H9 (cell line): ENCODE data around the gene PTK6. TPM values are rescaled to one million over a fixed set of nuclear protein-coding genes. Genes with fewer than 3 reads are reported as not detected.

ENCODE experiments used
- DNase-seq: peaks from one replicate; pipeline ENCODE4 v3.0.0-alpha.2; 2017
- H2AFZ ChIP-seq: one replicate; pipeline ENCODE4 v1.6.1; 2013; ENCODE audit warnings: mild to moderate bottlenecking, low read length, control low read depth, moderate library complexity
- H2AK5ac ChIP-seq: 2 replicates; pipeline ENCODE4 v1.6.1; 2013; ENCODE audit warnings: low read length, control low read depth, mixed read lengths; ENCODE audit not compliant: insufficient read length
- H2BK120ac ChIP-seq: one replicate; pipeline ENCODE4 v1.6.1; 2013; ENCODE audit warnings: low read depth, mild to moderate bottlenecking, low read length, control low read depth, inconsistent platforms; ENCODE audit not compliant: poor library complexity, severe bottlenecking
- H2BK12ac ChIP-seq: 2 replicates; pipeline ENCODE4 v1.6.1; 2013; ENCODE audit warnings: low read length, control low read depth, mixed read lengths, low read depth; ENCODE audit not compliant: insufficient read length
- H2BK15ac ChIP-seq: 2 replicates; pipeline ENCODE4 v1.6.1; 2013; ENCODE audit warnings: low read depth, low read length, control low read depth
- H2BK20ac ChIP-seq: one replicate; pipeline ENCODE4 v1.6.1; 2013; ENCODE audit warnings: low read depth, mild to moderate bottlenecking, low read length, control low read depth, inconsistent platforms; ENCODE audit not compliant: poor library complexity, severe bottlenecking
- H2BK5ac ChIP-seq: 2 replicates; pipeline ENCODE4 v1.6.1; 2013; ENCODE audit warnings: low read length, control low read depth, mixed read lengths; ENCODE audit not compliant: insufficient read length
- H3K14ac ChIP-seq: 2 replicates; pipeline ENCODE4 v1.6.1; 2013; ENCODE audit warnings: low read length, control low read depth; ENCODE audit not compliant: insufficient read depth
- H3K18ac ChIP-seq: 2 replicates; pipeline ENCODE4 v1.6.1; 2013; ENCODE audit warnings: low read depth, mild to moderate bottlenecking, mixed read lengths, low read length, control low read depth; ENCODE audit not compliant: insufficient read length
- H3K23ac ChIP-seq: 2 replicates; pipeline ENCODE4 v1.6.1; 2013; ENCODE audit warnings: low read length, control low read depth, mixed read lengths, low read depth; ENCODE audit not compliant: insufficient read length
- H3K23me2 ChIP-seq: 2 replicates; pipeline ENCODE4 v1.6.1; 2013; ENCODE audit warnings: low read depth, mild to moderate bottlenecking, mixed read lengths, low read length, control low read depth; ENCODE audit not compliant: insufficient read length, poor library complexity, severe bottlenecking
- H3K27ac ChIP-seq: 2 replicates; pipeline ENCODE4 v1.5.1; 2013; ENCODE audit warnings: low read length, control low read depth, mixed read lengths, low read depth; ENCODE audit not compliant: insufficient read length
- H3K27me3 ChIP-seq: 2 replicates; pipeline ENCODE4 v1.6.1; 2013; ENCODE audit warnings: low read length, control low read depth, inconsistent platforms; ENCODE audit not compliant: insufficient read depth
- H3K4ac ChIP-seq: 2 replicates; pipeline ENCODE4 v1.6.1; 2013; ENCODE audit warnings: low read depth, mild to moderate bottlenecking, control low read depth, inconsistent platforms, low read length, moderate library complexity
- H3K4me1 ChIP-seq: 2 replicates; pipeline ENCODE4 v1.6.1; 2013; ENCODE audit warnings: low read length, control low read depth, inconsistent platforms; ENCODE audit not compliant: insufficient read depth
- H3K4me2 ChIP-seq: 2 replicates; pipeline ENCODE4 v1.6.1; 2013; ENCODE audit warnings: low read length, control low read depth, mixed read lengths; ENCODE audit not compliant: insufficient read length, insufficient read depth
- H3K56ac ChIP-seq: 2 replicates; pipeline ENCODE4 v1.6.1; 2013; ENCODE audit warnings: low read depth, mild to moderate bottlenecking, mixed read lengths, low read length, control low read depth; ENCODE audit not compliant: insufficient read length
- H3K79me1 ChIP-seq: 2 replicates; pipeline ENCODE4 v1.6.1; 2013; ENCODE audit warnings: low read depth, mild to moderate bottlenecking, moderate library complexity, low read length, control low read depth, inconsistent platforms; ENCODE audit not compliant: insufficient read depth, poor library complexity, severe bottlenecking
- H3K79me2 ChIP-seq: 2 replicates; pipeline ENCODE4 v1.6.1; 2013; ENCODE audit warnings: low read length, control low read depth, inconsistent platforms; ENCODE audit not compliant: insufficient read depth
- H3K9ac ChIP-seq: 2 replicates; pipeline ENCODE4 v1.6.1; 2013; ENCODE audit warnings: low read length, control low read depth, mixed read lengths; ENCODE audit not compliant: insufficient read length; ENCODE audit errors: extremely low read depth
- H3K9me3 ChIP-seq: one replicate; pipeline ENCODE4 v1.6.1; 2013; ENCODE audit warnings: low read depth, low read length, inconsistent platforms; ENCODE audit not compliant: control insufficient read depth
- H3T11ph ChIP-seq: one replicate; pipeline ENCODE4 v1.6.1; 2013; ENCODE audit warnings: mild to moderate bottlenecking, low read length, control low read depth, inconsistent platforms
- H4K20me1 ChIP-seq: one replicate; pipeline ENCODE4 v1.6.1; 2013; ENCODE audit not compliant: control insufficient read depth, insufficient read length, insufficient read depth
- H4K5ac ChIP-seq: 2 replicates; pipeline ENCODE4 v1.6.1; 2013; ENCODE audit warnings: low read depth, mild to moderate bottlenecking, mixed read lengths, low read length, control low read depth; ENCODE audit not compliant: insufficient read length
- H4K8ac ChIP-seq: replicated peaks from 2 replicates; pipeline ENCODE4 v1.6.1; 2013; ENCODE audit warnings: low read length, control low read depth, mixed read lengths, low read depth; ENCODE audit not compliant: insufficient read length
- H4K91ac ChIP-seq: 2 replicates; pipeline ENCODE4 v1.6.1; 2013; ENCODE audit warnings: low read depth, mild to moderate bottlenecking, moderate library complexity, mixed read lengths, low read length, control low read depth; ENCODE audit not compliant: insufficient read length
- H3K27ac Mint-ChIP-seq, 3 experiments: 2 replicates in 2 of 3; 3 replicates in 1 of 3; pipeline ENCODE4 v1.8.0; 2020 to 2021; ENCODE audit warnings: mixed read lengths in 3 of 3, mild to moderate bottlenecking in 1 of 3, moderate library complexity in 1 of 3
- H3K27me3 Mint-ChIP-seq: 2 replicates; pipeline ENCODE4 v1.8.0; 2021; ENCODE audit warnings: low read depth, mild to moderate bottlenecking, moderate library complexity, mixed read lengths
- H3K36me3 Mint-ChIP-seq, 3 experiments: 2 replicates in 2 of 3; 3 replicates in 1 of 3; pipeline ENCODE4 v1.8.0; 2020 to 2021; ENCODE audit warnings: low read depth in 3 of 3, mixed read lengths in 3 of 3; ENCODE audit not compliant: insufficient read depth in 1 of 3
- H3K4me1 Mint-ChIP-seq, 2 experiments: 2 replicates each; pipeline ENCODE4 v1.8.0; 2020; ENCODE audit warnings: mixed read lengths in 2 of 2
- H3K4me3 Mint-ChIP-seq, 2 experiments: 2 replicates in 1 of 2; 3 replicates in 1 of 2; pipeline ENCODE4 v1.8.0; 2020 to 2021; ENCODE audit warnings: mild to moderate bottlenecking in 2 of 2, mixed read lengths in 2 of 2, moderate library complexity in 1 of 2
- H3K9me3 Mint-ChIP-seq, 2 experiments: 2 replicates in 1 of 2; 3 replicates in 1 of 2; pipeline ENCODE4 v1.8.0; 2020; ENCODE audit warnings: mild to moderate bottlenecking in 2 of 2, mixed read lengths in 2 of 2, moderate library complexity in 1 of 2
- CTCF ChIP-seq: fragments of 200-600 bp; sonication (generic); conservative IDR thresholded peaks from 3 replicates; pipeline ENCODE4 v1.8.0; 2021; ENCODE audit warnings: antibody characterized with exemption, mild to moderate bottlenecking
- WGBS: extraction: QIAGEN DNeasy Blood & Tissue Kit; methylation state at CpG from one replicate; pipeline ENCODE4 v1.1.7; 2013; ENCODE audit warnings: missing lambda C conversion rate, low lambda C conversion rate, mixed read lengths; ENCODE audit not compliant: insufficient read length; ENCODE audit errors: extremely low coverage; 5-methylcytosine and 5-hydroxymethylcytosine counted together
- total RNA-seq: library from RNA; stranded (reverse); gene quantifications from 2 replicates; pipeline ENCODE4 v1.2.1, GENCODE V29; 2021

The PTK6 gene
- total RNA-seq, 1 experiment from 2014 or later = 0.46 TPM

GRCh38 chr20:63491078-63491477, 46.1 kb downstream of the PTK6 start:
- no peak overlapping the region for H3K27ac ChIP-seq
- no CpG with 5 or more reads among the region's 4 CpGs for WGBS
- no peak overlapping the region for H4K5ac ChIP-seq
- H4K8ac ChIP-seq = no peak overlapping the region
- DNase-seq = no peak
- no peak overlapping the region for H3K4ac ChIP-seq
- H3K4me2 ChIP-seq = no peak overlapping the region
- H3K18ac ChIP-seq = no peak overlapping the region
- no peaks in the 10 kb centered on the region for H3K9me3 ChIP-seq
- H2AFZ ChIP-seq = no peak overlapping the region
- H3K4me3 Mint-ChIP-seq = no peak overlapping the region
- H3K9ac ChIP-seq = no peak overlapping the region
- no peaks in the 10 kb centered on the region for H3K79me1 ChIP-seq
- no peaks in the 10 kb centered on the region for H3K79me2 ChIP-seq
- H3K56ac ChIP-seq = no peak overlapping the region
- H3K23me2 ChIP-seq = no peaks in the 10 kb centered on the region
- no peak overlapping the region for H2BK20ac ChIP-seq
- no peaks in the 10 kb centered on the region; the same call in 1 of the 2 replicates for H3K27me3 ChIP-seq
- H3K4me1 ChIP-seq = no peaks in the 10 kb centered on the region
- H2BK15ac ChIP-seq = no peak overlapping the region
- no peak overlapping the region for H2BK120ac ChIP-seq
- no peak overlapping the region for H3K23ac ChIP-seq
- H2AK5ac ChIP-seq = no peak overlapping the region
- H2BK5ac ChIP-seq = no peak overlapping the region
- H3K4me1 Mint-ChIP-seq = peaks cover 0 to 3% of the 10 kb centered on the region in 2 experiments; a peak in 2 of 4 replicates
- no peak for TF ChIP-seq CTCF
- H3K14ac ChIP-seq = no peak overlapping the region
- H4K91ac ChIP-seq = no peak overlapping the region
- H3T11ph ChIP-seq = no peak overlapping the region
- H4K20me1 ChIP-seq = no peaks in the 10 kb centered on the region
- H3K9me3 Mint-ChIP-seq = peaks cover 3 to 14% of the 10 kb centered on the region in 2 experiments; a peak in 4 of 5 replicates
- peaks cover 15 to 27% (median 17%) of the 10 kb centered on the region in 3 experiments for H3K36me3 Mint-ChIP-seq
- peaks cover 46% of the 10 kb centered on the region for H3K27me3 Mint-ChIP-seq
- no peak overlapping the region for H3K27ac Mint-ChIP-seq
- no peak overlapping the region for H2BK12ac ChIP-seq
